ENCODE measurements around the gene PDXDC1.
"Not testable (repeated sequence)": the region's sequence is repeated elsewhere in the genome, so short reads cannot be mapped to it uniquely, and the experiment has no call there.

Gene PDXDC1

GRCh38 chr16:14989291-14990281 lies 14.8 kb downstream of the PDXDC1 start:
- H3K4me1 ChIP-seq (ENCODE audit: control insufficient read depth, insufficient read depth, low read length, unreplicated experiment); H3K27ac ChIP-seq (ENCODE audit: low read depth, low read length); H3K27me3 ChIP-seq (ENCODE audit: insufficient read depth, low read length); H2AFZ ChIP-seq (ENCODE audit: low read length, unreplicated experiment); H3K4me3 ChIP-seq (ENCODE audit: low read depth, low read length): not testable (repeated sequence)
- H3K79me2 ChIP-seq (ENCODE audit: control insufficient read depth, insufficient read depth, low read length, unreplicated experiment), result peaks cover 61% of the 10 kb centered on the region
- H3K36me3 ChIP-seq (ENCODE audit: insufficient read depth, low read length), result peaks cover 13% of the 10 kb centered on the region; the same call in 1 of the 2 replicates

- peaks cover 45% of the 10 kb centered on the region for H3K79me2 ChIP-seq (ENCODE audit: control insufficient read depth, insufficient read depth, low read length, unreplicated experiment)
- H2AFZ ChIP-seq (ENCODE audit: low read length, unreplicated experiment); H3K4me3 ChIP-seq (ENCODE audit: low read depth, low read length); H3K4me1 ChIP-seq (ENCODE audit: control insufficient read depth, insufficient read depth, low read length, unreplicated experiment); H3K27me3 ChIP-seq (ENCODE audit: insufficient read depth, low read length); H3K27ac ChIP-seq (ENCODE audit: low read depth, low read length): not testable (repeated sequence)
- H3K36me3 ChIP-seq (ENCODE audit: insufficient read depth, low read length), result peaks cover 17% of the 10 kb centered on the region; the same call in 1 of the 2 replicates
Observed at GRCh38 chr16:14993277-14994151, 18.7 kb downstream of the PDXDC1 start.

GRCh38 chr16:14996702-14997101 lies 21.9 kb downstream of the PDXDC1 start:
- not testable (repeated sequence) for H3K27me3 ChIP-seq (ENCODE audit: insufficient read depth, low read length); H3K36me3 ChIP-seq (ENCODE audit: insufficient read depth, low read length); H3K4me1 ChIP-seq (ENCODE audit: control insufficient read depth, insufficient read depth, low read length, unreplicated experiment); H2AFZ ChIP-seq (ENCODE audit: low read length, unreplicated experiment); H3K4me3 ChIP-seq (ENCODE audit: low read depth, low read length)
- Histone ChIP-seq H3K27ac (ENCODE audit: low read depth, low read length) (peak overlapping the region; percentile 47; the same call in 1 of the 2 replicates), H3K79me2 (ENCODE audit: control insufficient read depth, insufficient read depth, low read length, unreplicated experiment) (peaks cover 34% of the 10 kb centered on the region)

- H3K36me3 ChIP-seq (ENCODE audit: insufficient read depth, low read length); H3K27ac ChIP-seq (ENCODE audit: low read depth, low read length); H3K4me3 ChIP-seq (ENCODE audit: low read depth, low read length); H3K27me3 ChIP-seq (ENCODE audit: insufficient read depth, low read length); H2AFZ ChIP-seq (ENCODE audit: low read length, unreplicated experiment); H3K4me1 ChIP-seq (ENCODE audit: control insufficient read depth, insufficient read depth, low read length, unreplicated experiment): not testable (repeated sequence)
- H3K79me2 ChIP-seq (ENCODE audit: control insufficient read depth, insufficient read depth, low read length, unreplicated experiment), result peaks cover 20% of the 10 kb centered on the region
Observed at GRCh38 chr16:14998300-14998699, 23.5 kb downstream of the PDXDC1 start.

- not testable (repeated sequence) for H3K4me1 ChIP-seq (ENCODE audit: control insufficient read depth, insufficient read depth, low read length, unreplicated experiment); H3K4me3 ChIP-seq (ENCODE audit: low read depth, low read length); H2AFZ ChIP-seq (ENCODE audit: low read length, unreplicated experiment); H3K27ac ChIP-seq (ENCODE audit: low read depth, low read length); H3K27me3 ChIP-seq (ENCODE audit: insufficient read depth, low read length)
- peaks cover 17% of the 10 kb centered on the region for H3K79me2 ChIP-seq (ENCODE audit: control insufficient read depth, insufficient read depth, low read length, unreplicated experiment)
- peaks cover 12% of the 10 kb centered on the region for H3K36me3 ChIP-seq (ENCODE audit: insufficient read depth, low read length)
Observed at GRCh38 chr16:14999845-15000244, 25.0 kb downstream of the PDXDC1 start.

GRCh38 chr16:15002448-15002847 lies 27.6 kb downstream of the PDXDC1 start:
- peaks cover 17% of the 10 kb centered on the region for H3K36me3 ChIP-seq (ENCODE audit: insufficient read depth, low read length)

GRCh38 chr16:15005357-15006132 lies 30.7 kb downstream of the PDXDC1 start:
- not testable (repeated sequence) for H3K27ac ChIP-seq (ENCODE audit: low read depth, low read length); H3K79me2 ChIP-seq (ENCODE audit: control insufficient read depth, insufficient read depth, low read length, unreplicated experiment); H2AFZ ChIP-seq (ENCODE audit: low read length, unreplicated experiment); H3K27me3 ChIP-seq (ENCODE audit: insufficient read depth, low read length); H3K4me3 ChIP-seq (ENCODE audit: low read depth, low read length); H3K4me1 ChIP-seq (ENCODE audit: control insufficient read depth, insufficient read depth, low read length, unreplicated experiment)
- H3K36me3 ChIP-seq (ENCODE audit: insufficient read depth, low read length), result peaks cover 16% of the 10 kb centered on the region

More at GRCh38 chr16:15002448-15002847, 27.6 kb downstream of the PDXDC1 start:
- not testable (repeated sequence) for H2AFZ ChIP-seq (ENCODE audit: low read length, unreplicated experiment); H3K27me3 ChIP-seq (ENCODE audit: insufficient read depth, low read length); H3K4me3 ChIP-seq (ENCODE audit: low read depth, low read length); H3K4me1 ChIP-seq (ENCODE audit: control insufficient read depth, insufficient read depth, low read length, unreplicated experiment); H3K79me2 ChIP-seq (ENCODE audit: control insufficient read depth, insufficient read depth, low read length, unreplicated experiment); H3K27ac ChIP-seq (ENCODE audit: low read depth, low read length)

- H3K27ac ChIP-seq (ENCODE audit: low read depth, low read length); H3K79me2 ChIP-seq (ENCODE audit: control insufficient read depth, insufficient read depth, low read length, unreplicated experiment); H3K4me1 ChIP-seq (ENCODE audit: control insufficient read depth, insufficient read depth, low read length, unreplicated experiment); H3K4me3 ChIP-seq (ENCODE audit: low read depth, low read length); H3K27me3 ChIP-seq (ENCODE audit: insufficient read depth, low read length); H2AFZ ChIP-seq (ENCODE audit: low read length, unreplicated experiment): not testable (repeated sequence)
- H3K36me3 ChIP-seq (ENCODE audit: insufficient read depth, low read length), result peaks cover 20% of the 10 kb centered on the region
Observed at GRCh38 chr16:15008647-15009046, 33.8 kb downstream of the PDXDC1 start.

- H3K79me2 ChIP-seq (ENCODE audit: control insufficient read depth, insufficient read depth, low read length, unreplicated experiment); H3K27ac ChIP-seq (ENCODE audit: low read depth, low read length); H3K4me3 ChIP-seq (ENCODE audit: low read depth, low read length); H3K27me3 ChIP-seq (ENCODE audit: insufficient read depth, low read length); H2AFZ ChIP-seq (ENCODE audit: low read length, unreplicated experiment): not testable (repeated sequence)
- Histone ChIP-seq H3K4me1 (ENCODE audit: control insufficient read depth, insufficient read depth, low read length, unreplicated experiment) (peaks cover 28% of the 10 kb centered on the region), H3K36me3 (ENCODE audit: insufficient read depth, low read length) (peaks cover 16% of the 10 kb centered on the region)
Observed at GRCh38 chr16:15012941-15013340, 38.1 kb downstream of the PDXDC1 start.

- H3K79me2 ChIP-seq (ENCODE audit: control insufficient read depth, insufficient read depth, low read length, unreplicated experiment); H3K4me3 ChIP-seq (ENCODE audit: low read depth, low read length); H3K27me3 ChIP-seq (ENCODE audit: insufficient read depth, low read length); H2AFZ ChIP-seq (ENCODE audit: low read length, unreplicated experiment): not testable (repeated sequence)
- Histone ChIP-seq H3K36me3 (ENCODE audit: insufficient read depth, low read length) (peaks cover 13% of the 10 kb centered on the region), H3K27ac (ENCODE audit: low read depth, low read length) (peak overlapping the region; percentile 85), H3K4me1 (ENCODE audit: control insufficient read depth, insufficient read depth, low read length, unreplicated experiment) (peaks cover 28% of the 10 kb centered on the region)
Observed at GRCh38 chr16:15015671-15016070, 40.8 kb downstream of the PDXDC1 start.

Measured in ACC112 (cell line).